NCI-H1436 (cell line): Measurements from ENCODE around the gene NECTIN4.
"Not testable (repeated sequence)": the region's sequence is repeated elsewhere in the genome, so short reads cannot be mapped to it uniquely, and the experiment has no call there.

Source experiments
- DNase-seq: peaks from one replicate; lab custom pipeline; 2025; lab: John Stamatoyannopoulos, UW

The NECTIN4 gene

GRCh38 chr1:161054232-161054631 lies 35.1 kb downstream of the NECTIN4 start:
- DNase-seq, result no peak

- no peak for DNase-seq
These were observed 36.5 kb downstream of the NECTIN4 start for GRCh38 chr1:161052899-161053298.

- no peak for DNase-seq
These were observed 38.1 kb downstream of the NECTIN4 start for GRCh38 chr1:161051219-161051618.

GRCh38 chr1:161048949-161049722 lies 40.2 kb downstream of the NECTIN4 start:
- no peak for DNase-seq

GRCh38 chr1:161047436-161048420 lies 41.6 kb downstream of the NECTIN4 start:
- no peak for DNase-seq

- no peak for DNase-seq
These were observed 42.6 kb downstream of the NECTIN4 start for GRCh38 chr1:161046605-161047228.

- peak; percentile 93 for DNase-seq
These were observed 43.4 kb downstream of the NECTIN4 start, which contains the start of gene USF1 for GRCh38 chr1:161045736-161046604. Gene USF1 (minus strand): TSS chr1:161045977. CDS start chr1:161043275, 2,702 bp downstream.

- no peak for DNase-seq
These were observed 44.2 kb downstream of the NECTIN4 start for GRCh38 chr1:161044908-161045735.

GRCh38 chr1:161044535-161044907 lies 44.8 kb downstream of the NECTIN4 start:
- no peak for DNase-seq

- DNase-seq, result no peak
These were observed 49.8 kb downstream of the NECTIN4 start for GRCh38 chr1:161039546-161039945.

- DNase-seq, result no peak
These were observed 50.2 kb downstream of the NECTIN4 start for GRCh38 chr1:161039154-161039545.

- peak; percentile 67 for DNase-seq
These were observed 50.7 kb downstream of the NECTIN4 start, which contains the start of gene TSTD1 for GRCh38 chr1:161038523-161039153. Gene TSTD1 (minus strand): TSS chr1:161038964. CDS start chr1:161038889, 75 bp downstream.

GRCh38 chr1:161037661-161038522 lies 51.5 kb downstream of the NECTIN4 start:
- DNase-seq, result no peak

GRCh38 chr1:161033751-161034150 lies 55.6 kb downstream of the NECTIN4 start:
- DNase-seq, result no peak

GRCh38 chr1:161032409-161032808 lies 56.9 kb downstream of the NECTIN4 start:
- DNase-seq, result no peak

- no peak for DNase-seq
These were observed 57.5 kb downstream of the NECTIN4 start for GRCh38 chr1:161031874-161032273.

GRCh38 chr1:161029466-161029865 lies 59.9 kb downstream of the NECTIN4 start:
- DNase-seq, result not testable (repeated sequence)

- DNase-seq, result not testable (repeated sequence)
These were observed 62.4 kb downstream of the NECTIN4 start for GRCh38 chr1:161026954-161027353.

- DNase-seq, result not testable (repeated sequence)
These were observed 66.9 kb downstream of the NECTIN4 start for GRCh38 chr1:161022432-161022831.
